HG03135 (cell line): ENCODE results near the gene PAIP1.
"Not testable (repeated sequence)": the region's sequence is repeated elsewhere in the genome, so short reads cannot be mapped to it uniquely, and the experiment has no call there.

Experiments used
- ATAC-seq: cut with Tn5 transposase; IDR thresholded peaks from one replicate; pipeline ENCODE4 v1.9.1; 2021; ENCODE audit warnings: mild to moderate bottlenecking, moderate library complexity; ENCODE audit not compliant: unreplicated experiment

Gene PAIP1

DNA sequence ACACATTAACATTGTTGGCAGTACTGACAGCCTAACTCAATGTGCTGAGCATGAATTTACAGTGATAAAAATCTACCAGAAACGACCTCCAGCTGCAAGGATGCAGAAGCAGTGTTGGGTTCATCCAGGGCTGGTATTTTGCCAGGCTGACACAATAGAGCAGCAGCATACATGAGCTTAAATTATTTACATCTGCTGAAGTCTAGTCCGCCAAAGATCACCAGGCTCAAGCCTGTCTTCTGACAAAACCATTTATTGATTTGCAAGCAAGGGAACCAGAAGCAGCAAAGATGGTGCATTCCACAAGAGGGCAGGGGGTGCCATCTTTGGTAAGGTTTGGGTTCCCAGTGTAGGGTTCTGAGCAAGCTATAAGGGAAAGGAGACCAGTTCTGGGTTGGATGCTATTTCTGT lies 33.2 kb downstream of the PAIP1 start:
- no peak for ATAC-seq

DNA sequence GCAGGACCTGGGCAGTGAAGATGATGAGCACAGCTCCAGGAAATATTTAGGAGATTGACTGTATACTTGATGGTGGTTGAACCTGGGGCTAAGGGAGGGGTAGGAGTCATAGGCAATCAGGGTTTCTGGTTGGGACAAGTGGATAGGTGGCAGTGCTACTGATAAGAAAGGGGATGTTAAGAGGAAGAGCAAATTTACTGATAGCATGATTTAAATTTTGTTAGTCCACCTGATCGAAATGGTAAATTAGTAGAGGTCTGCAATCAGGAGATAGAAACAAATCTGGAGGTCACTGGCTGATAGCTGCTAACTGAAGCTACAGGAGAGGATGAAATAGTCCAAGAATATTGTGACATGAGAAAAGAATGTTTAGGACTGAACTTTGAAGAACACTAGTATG lies 36.3 kb downstream of the PAIP1 start:
- no peak for ATAC-seq

DNA sequence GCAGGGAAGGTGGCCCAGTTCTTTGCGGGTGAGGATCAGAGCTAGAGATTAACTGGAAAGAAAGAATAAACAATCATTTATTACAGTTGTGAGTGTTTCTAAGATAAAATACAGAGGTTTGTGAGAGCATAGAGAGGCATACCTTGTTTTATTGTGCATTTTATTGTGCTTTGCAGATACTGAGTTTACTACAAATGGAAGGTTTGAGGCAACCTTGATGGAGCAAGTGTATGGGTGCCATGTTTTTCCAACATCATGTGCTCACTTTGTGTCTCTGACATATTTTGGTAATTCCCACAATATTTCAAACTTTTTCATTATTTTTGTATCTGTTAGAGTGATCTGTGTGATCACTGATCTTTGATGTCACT lies 41.2 kb downstream of the PAIP1 start:
- ATAC-seq = no peak

DNA sequence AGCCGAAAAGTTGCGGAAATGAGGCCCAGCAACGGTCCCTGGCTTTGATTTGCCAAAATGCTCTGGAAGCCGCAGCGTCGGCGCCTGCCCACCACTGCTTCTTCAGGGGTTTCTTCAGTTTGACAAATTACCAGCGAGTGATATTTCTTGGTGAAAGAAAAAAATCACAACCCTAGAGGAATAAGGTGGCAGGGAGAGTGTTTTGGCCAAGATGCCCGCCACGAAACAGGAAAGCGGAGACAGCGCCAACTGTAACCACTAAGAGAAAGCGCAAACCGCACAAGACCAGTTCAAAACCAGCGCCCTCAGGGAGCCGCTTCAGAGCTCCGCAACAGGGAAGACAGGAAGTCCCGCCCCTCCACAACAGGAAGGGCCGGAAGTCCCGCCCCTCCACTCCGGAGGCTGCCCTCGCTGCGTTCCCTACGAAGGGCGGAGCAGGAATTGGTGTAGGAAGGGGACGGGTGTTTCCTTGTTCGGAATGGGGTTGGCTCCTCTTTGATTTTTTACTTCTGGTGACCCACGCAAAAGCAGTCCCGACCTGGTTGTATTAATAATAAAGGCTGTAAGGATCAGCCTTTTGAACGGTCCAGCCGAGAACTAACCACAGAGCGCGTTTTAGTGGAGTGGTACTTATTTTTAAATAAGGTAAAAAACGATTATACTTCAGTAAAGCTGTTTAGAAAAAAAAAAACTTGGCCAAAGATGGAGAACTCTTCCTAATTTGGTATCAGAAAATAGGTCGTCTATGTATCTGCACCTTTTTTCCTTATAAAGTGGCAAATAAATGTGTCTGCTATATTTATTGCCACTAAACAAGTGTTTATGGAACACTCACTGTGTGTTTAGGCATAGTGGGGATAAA lies 41.8 kb downstream of the PAIP1 start, which contains the start of gene C5orf34:
C5orf34 (minus strand) TSS at position 333 of the 862 bp plus-strand sequence. CDS start 5,809 bp downstream, outside the sequence.
- ATAC-seq = peak; percentile 98

DNA sequence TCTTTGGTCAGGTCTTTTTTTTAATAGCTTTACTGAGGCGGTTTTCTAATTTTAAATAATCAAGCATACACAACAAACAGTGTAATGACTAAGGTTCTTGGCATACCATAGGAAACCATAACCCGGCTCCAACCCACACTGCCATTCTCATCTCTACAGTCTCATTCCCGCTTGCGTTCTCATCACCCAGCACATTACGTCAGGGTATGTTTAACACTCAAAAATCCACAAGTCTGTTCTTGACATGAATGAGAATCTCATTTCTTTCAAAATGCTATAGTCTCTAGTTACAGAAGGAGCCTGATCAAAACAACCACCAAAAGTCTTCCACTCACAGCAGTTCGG lies 42.4 kb downstream of the PAIP1 start:
- peak; percentile 32 for ATAC-seq

DNA sequence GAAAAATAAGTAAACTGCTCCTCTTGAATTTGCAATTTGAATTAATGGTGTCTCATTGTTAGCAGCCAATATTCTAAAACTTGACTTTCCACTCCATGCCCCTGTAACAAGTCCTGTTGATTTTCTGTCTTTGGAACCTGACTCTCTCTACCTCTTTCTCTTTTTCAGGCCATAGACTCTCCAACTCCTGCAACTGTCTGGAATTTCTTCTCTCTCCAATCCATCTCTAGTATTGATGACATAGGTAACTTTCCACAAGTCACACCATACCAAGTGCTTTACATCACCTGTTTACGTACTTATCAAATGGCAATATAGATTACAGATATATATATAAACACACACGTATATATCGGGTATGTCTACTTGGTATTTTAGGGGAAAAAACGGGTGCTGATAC lies 42.9 kb downstream of the PAIP1 start:
- no peak for ATAC-seq

DNA sequence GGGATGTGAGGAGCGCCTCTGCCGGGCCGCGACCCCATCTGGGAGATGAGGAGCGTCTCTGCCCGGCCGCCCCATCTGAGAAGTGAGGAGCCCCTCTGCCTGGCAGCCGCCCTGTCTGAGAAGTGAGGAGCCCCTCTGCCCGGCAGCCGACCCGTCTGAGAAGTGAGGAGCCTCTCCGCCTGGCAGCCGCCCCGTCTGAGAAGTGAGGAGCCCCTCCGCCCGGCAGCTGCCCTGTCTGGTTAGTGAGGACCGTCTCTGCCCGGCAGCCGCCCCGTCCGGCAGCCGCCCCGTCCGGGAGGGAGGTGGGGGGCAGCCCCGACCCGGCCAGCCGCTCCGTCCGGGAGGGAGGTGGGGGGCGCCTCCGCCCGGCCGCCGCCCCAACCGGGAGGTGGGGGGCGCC lies 45.8 kb downstream of the PAIP1 start:
- ATAC-seq = not testable (repeated sequence)

DNA sequence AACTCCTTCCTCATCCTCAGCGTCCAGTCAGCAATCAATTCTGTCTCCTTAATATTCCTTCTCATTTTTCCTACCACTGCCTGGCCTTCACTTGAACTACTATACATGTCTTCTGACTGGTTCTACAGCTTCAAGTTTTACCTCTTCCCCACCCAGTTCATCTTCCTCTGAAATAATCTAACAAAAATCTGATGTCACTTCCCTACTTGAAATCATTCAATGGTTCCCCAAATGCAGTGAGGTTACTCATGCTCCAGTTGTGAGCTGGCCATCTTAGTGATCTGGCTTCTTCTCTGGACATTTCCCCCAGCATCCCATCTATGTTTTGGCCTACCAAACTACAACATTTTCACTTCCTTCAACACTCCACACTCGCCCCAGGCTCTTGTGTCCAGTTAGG lies 58.3 kb downstream of the PAIP1 start:
- ATAC-seq = no peak

DNA sequence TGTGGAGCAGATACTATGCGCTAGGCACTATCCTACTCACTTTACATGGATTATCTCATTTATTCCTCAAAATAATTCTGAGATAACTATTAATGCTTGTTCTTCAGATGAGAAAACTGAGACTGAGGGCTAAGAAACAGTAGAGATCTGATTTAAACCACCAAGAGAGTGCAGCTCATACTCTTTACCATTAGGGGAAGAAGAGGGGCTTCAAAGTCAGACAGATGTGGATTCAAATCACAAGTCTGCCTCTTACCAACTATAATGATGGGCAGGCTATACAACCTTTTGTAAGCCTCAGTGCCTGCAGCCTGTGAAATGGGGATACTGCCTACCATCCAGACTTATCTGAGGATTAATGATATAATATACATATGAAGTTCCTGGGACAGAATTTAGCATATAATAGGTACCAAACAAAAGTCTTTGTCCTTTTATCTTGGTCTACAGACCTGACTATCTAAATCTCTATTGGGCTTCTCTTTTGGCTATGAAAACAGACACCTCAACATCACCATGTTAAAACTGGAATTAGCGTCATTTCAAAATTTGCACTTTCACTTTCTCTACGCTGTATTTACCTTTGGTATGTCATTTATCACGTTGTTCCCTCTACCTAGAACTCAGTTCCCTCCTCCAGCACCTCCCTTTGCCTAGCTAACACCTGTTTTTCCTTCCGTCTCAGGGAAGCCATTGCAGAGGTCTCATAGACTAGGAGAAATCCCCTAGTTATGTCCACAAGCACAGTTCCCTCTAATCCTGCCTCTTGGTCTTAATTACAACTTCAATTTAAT lies 59.4 kb downstream of the PAIP1 start:
- ATAC-seq = no peak

DNA sequence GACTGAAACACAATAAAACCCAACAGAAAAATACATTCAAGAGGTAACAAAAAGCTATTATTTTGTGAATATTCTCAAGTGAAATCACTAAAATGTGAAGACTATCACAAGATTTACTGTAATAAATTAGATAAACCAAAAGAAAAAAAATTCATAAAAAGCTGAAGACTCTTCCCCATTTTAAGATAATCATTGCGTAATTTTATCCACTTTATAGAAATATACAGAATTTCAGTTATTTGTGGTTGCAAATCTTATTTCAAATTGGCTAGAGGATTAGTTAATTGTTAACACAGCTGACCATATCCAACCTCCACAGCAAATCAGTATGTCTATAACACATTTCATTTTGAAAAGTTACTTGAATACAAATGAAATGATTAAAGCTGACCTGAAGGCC lies 65.6 kb downstream of the PAIP1 start:
- ATAC-seq = no peak

DNA sequence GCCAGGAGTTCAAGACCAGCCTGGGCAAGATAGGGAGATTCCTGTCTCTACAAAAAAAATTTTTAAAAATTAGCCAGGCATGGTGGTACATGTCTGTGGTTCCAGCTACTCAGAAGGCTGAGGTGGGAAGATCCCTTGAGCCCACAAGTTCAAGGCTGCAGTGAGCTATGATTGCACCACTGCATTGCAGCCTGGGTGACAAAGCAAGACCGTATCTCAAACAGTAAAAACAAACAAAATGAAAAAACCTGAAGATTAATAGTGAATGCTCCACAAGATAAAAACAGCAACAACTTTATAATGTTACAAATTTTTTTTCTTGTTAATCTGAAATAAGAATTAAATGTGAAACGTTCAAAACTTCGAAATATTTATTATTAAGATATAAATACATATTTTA lies 70.5 kb downstream of the PAIP1 start:
- ATAC-seq = no peak

DNA sequence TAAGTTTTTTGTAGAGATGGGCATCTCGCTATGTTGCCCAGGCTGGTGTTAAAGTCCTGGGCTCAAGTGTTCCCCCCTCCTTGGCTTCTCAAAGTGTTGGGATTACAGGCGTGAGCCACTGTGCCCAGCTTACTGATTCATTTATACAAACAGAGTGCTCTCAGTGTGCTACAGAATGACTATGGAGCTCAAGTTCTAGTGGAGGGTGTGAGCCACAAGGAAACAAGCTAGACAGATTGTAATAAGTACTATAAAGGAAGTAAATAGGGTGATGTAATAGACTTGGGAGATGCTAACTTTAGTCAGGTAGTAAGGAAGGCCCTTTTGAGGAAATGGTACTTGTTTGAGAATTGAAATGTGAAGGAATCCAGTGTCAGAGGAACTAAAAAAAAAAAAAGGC lies 71.5 kb downstream of the PAIP1 start:
- no peak for ATAC-seq

DNA sequence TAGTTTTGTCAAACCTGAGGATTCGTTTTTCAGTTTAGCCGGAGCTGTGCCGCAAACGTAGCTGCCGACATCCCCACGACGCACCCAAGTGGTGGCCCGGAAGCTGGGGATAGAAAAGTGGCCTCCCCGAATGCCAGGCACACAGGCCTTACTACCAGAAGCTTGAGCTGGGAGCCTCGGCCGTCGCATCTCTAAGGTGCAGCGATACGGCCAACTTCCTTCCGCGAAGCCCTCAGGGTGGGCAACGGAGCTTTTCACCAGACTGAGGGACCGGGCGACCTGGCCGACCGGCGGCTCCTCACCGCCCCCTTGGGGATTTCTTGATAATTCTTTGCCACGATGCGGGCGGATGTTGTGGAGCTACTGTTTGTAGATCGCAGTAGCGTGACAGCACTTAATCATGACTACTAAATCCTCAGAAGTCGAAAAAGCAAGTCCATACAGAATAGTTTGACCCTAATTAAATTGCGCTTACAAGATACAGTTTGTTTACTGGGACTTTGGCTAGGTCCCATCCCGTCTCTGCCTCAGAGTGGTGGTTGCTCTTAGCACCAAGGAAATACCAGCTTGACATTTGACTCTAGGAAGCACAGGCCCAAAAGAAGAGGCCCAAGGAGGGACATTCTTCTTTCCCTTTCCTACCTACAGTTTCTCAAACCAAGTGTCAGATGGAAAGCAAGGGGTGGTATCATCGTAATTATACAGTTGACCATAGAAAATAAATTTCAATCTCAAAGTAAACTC lies 72.6 kb downstream of the PAIP1 start:
- peak; percentile 77 for ATAC-seq

DNA sequence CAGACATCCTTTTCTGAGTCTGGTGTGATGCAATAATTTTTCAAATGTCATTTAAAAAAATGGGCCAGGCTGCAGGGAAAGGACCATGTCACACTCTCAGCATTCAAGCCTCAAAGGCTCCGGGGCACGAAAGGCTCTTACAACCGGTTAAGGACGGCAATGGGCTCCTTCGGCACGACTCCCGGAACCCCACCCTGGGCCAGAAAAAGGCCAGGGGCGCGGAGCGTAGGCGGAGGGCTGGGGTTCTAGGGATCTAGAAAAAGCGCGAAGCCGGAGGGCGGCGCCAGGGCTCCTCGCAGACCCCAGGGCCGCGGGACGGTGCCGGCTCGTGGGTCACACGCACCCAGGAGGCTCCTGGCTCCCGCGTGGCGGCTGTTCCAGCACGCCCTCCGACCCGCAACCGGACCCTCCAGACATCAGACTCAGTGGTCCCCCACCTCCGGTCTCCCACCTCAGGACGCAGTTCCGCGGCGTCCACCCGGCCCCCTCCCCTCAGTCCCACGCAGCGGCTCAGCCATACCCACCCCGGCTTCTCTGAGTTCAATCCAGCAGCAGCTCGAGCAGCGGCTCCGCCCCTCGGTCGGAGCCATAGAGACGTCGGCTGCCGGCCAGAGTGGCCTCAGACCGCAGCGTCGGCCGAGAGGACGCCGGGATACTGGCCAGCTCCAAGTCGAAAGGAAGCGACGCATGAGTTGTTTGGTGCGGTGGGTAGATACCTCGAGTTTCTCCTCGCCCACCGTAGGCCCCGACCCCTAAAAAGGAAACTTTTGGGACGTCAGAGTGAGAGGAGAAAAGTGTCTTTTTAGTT lies 73.4 kb downstream of the PAIP1 start, which contains the start of gene TMEM267:
TMEM267 (minus strand) TSS at position 568 of the 808 bp plus-strand sequence. CDS start 29,896 bp downstream, outside the sequence.
- ATAC-seq = peak; percentile 88

DNA sequence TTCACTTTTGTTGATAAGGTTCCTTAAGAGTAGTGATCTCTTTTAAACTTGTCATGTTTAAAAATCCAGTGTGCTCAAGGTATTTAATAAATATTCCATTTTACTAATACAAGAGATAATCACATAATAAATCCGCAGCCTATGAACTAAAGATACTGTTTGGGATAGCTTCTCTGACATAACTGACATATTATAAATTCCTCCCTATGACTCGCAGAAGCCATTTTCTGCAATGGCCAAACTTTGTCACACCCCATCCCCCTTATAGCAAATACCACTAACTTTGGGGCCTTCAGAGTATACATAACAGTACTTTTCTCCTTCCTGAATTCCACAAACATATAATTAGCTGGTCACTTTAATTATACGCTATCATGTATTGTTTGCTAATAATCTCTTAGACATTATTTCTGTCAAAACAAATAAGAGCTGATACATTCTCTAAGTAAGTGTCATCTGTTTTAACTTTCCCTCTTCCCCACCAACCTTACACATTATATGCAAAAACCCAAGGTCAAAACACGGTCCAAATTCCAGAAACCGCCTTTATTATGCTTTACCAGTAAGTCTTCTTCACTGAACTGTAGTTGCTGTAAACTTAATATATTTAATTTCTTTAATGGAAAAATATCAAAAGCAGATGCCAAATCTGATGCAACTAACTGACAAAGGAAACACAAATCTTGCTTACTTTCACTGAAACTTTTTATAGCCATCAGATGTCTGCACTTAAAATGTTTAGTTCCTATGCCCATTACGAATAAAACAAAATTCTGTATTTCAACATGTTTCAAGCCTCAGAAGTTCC lies 74.2 kb downstream of the PAIP1 start:
- no peak for ATAC-seq
